Erythroblast (primary cell): ENCODE results near the gene AKNA.

Experiments
- GATA1 ChIP-seq: IDR thresholded peaks from 2 replicates; pipeline ENCODE4 v1.6.1; 2011; ENCODE audit warnings: low read depth, mild to moderate bottlenecking, control low read depth, low read length, moderate library complexity
- POLR2A ChIP-seq: IDR thresholded peaks from 2 replicates; pipeline ENCODE4 v1.6.1; 2011; ENCODE audit warnings: mild to moderate bottlenecking, low read length

DNA sequence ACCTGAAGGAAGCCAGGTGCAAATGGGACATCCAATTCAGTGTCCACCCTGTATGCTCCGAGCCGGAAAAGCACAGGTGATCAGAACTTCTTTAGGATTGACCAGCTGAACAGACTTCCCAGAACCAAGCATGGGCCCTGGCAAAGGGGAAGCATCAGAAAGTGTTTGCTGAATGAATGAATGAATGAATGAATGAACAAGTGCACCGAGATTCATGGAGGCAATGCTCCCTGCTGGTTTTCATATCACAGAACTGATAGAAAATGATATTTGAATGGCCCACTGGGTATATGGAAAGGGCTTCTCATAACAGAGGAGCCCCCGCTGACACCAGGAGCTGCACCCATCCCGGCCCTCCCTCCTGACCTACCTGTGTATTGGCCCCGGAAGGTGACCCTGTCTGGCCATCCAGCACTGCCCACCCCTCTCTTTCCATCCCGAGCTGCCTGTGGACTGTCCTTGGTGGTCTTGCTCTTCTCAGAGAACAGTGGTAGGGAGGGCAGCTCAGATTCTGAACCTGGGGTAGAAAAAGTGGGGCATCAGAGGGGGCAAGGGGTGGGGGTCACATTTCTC is 42.2 kb downstream of the AKNA start:
- TF ChIP-seq POLR2A (no peak), GATA1 (no peak)
